T-helper 1 cell treated with Interleukin-12 subunit alpha and Interleukin-12 subunit beta and Interleukin-4 antibody, amounts not matched to agents 30 ng/mL and 1 ng/mL, for 36 hours (primary cell): ENCODE data around the gene CFAP69. TPM values are rescaled to one million over a fixed set of nuclear protein-coding genes. Genes with fewer than 3 reads are reported as not detected.
"Not testable (repeated sequence)": the region's sequence is repeated elsewhere in the genome, so short reads cannot be mapped to it uniquely, and the experiment has no call there.

Source experiments
- intact Hi-C: fragments of 100-400 bp; cut with micrococcal nuclease; formaldehyde crosslinking; loops from one replicate; pipeline ENCODE4 v1.15.1; 2024
- total RNA-seq: library from RNA; stranded (reverse); gene quantifications from 2 replicates; pipeline ENCODE4 v1.2.3, GENCODE V29; 2022

Gene CFAP69
- total RNA-seq, 1 donor from 2014 or later, result not detected

- intact Hi-C loops, result no loop called here
These were observed 14.1 kb upstream of the CFAP69 start for GRCh38 chr7:90230834-90231233.

GRCh38 chr7:90231304-90231703, 13.7 kb upstream of the CFAP69 start:
- intact Hi-C loops, result no loop called here

- intact Hi-C loops, result no loop called here
These were observed 12.5 kb upstream of the CFAP69 start for GRCh38 chr7:90232430-90232829.

- intact Hi-C loops, result no loop called here
These were observed 11.4 kb upstream of the CFAP69 start for GRCh38 chr7:90233569-90233968.

GRCh38 chr7:90236721-90237289, 8.2 kb upstream of the CFAP69 start:
- intact Hi-C loops, result no loop called here

GRCh38 chr7:90238022-90238421, 7.0 kb upstream of the CFAP69 start:
- intact Hi-C loops, result no loop called here

- intact Hi-C loops, result no loop called here
These were observed 6.4 kb upstream of the CFAP69 start for GRCh38 chr7:90238583-90238982.

- intact Hi-C loops, result no loop called here
These were observed 5.9 kb upstream of the CFAP69 start for GRCh38 chr7:90239050-90239449.

GRCh38 chr7:90239625-90240228, 5.2 kb upstream of the CFAP69 start:
- intact Hi-C loops, result loop anchor here (5.0 to 10.0 kb wide), 2 partner anchors 1025 to 1237 kb away; partner anchors contain the start of gene FZD1

- intact Hi-C loops, result loop anchor here (5.0 to 10.0 kb wide), 2 partner anchors 1022 to 1240 kb away; partner anchors contain the start of gene FZD1
These were observed 2.4 kb upstream of the CFAP69 start for GRCh38 chr7:90242369-90243168.

GRCh38 chr7:90243556-90243955, 1.4 kb upstream of the CFAP69 start:
- intact Hi-C loops, result loop anchor here (5.0 to 10.0 kb wide), 2 partner anchors 1021 to 1241 kb away; partner anchors contain the start of gene FZD1

GRCh38 chr7:90244565-90244908, 437 bp upstream of the CFAP69 start:
- intact Hi-C loops, result loop anchor here (1.0 to 10.0 kb wide), 4 partner anchors 65 to 1242 kb away; partner anchors contain the start of genes CDK14 and FZD1

GRCh38 chr7:90246171-90246570, 1.2 kb downstream of the CFAP69 start:
- intact Hi-C loops, result loop anchor here (5.0 to 10.0 kb wide), 2 partner anchors 1019 to 1886 kb away; partner anchors contain the start of genes CYP51A1 and FZD1

- intact Hi-C loops, result loop anchor here (5.0 to 10.0 kb wide), 2 partner anchors 1016 to 1884 kb away; partner anchors contain the start of genes CYP51A1 and FZD1
These were observed 3.7 kb downstream of the CFAP69 start for GRCh38 chr7:90248706-90249105.

- intact Hi-C loops, result no loop called here
These were observed 5.8 kb downstream of the CFAP69 start for GRCh38 chr7:90250601-90251303.

- intact Hi-C loops, result no loop called here
These were observed 6.3 kb downstream of the CFAP69 start for GRCh38 chr7:90251304-90251635.

GRCh38 chr7:90256011-90256410, 11.0 kb downstream of the CFAP69 start:
- intact Hi-C loops, result not testable (repeated sequence)

- intact Hi-C loops, result no loop called here
These were observed 11.8 kb downstream of the CFAP69 start for GRCh38 chr7:90256778-90257177.

GRCh38 chr7:90261441-90261840, 16.5 kb downstream of the CFAP69 start:
- intact Hi-C loops, result no loop called here

- intact Hi-C loops, result loop anchor here (1.0 kb wide), 3 partner anchors 17 to 165 kb away; partner anchors contain the start of genes CFAP69 and STEAP1
These were observed 17.5 kb downstream of the CFAP69 start for GRCh38 chr7:90262438-90262837.

- intact Hi-C loops, result no loop called here
These were observed 21.8 kb downstream of the CFAP69 start for GRCh38 chr7:90266808-90267207.
